SIG-M5 treated with dmso at 0.1 percent for 504 hours (cell line): ENCODE data around the gene BACH2.
"Not testable (repeated sequence)": the region's sequence is repeated elsewhere in the genome, so short reads cannot be mapped to it uniquely, and the experiment has no call there.

ENCODE experiments used
- DNase-seq: peaks from one replicate; lab custom pipeline; 2025; ENCODE audit not compliant: unreplicated experiment; lab: John Stamatoyannopoulos, UW

Gene BACH2

GRCh38 chr6:89977808-89978748, 318.6 kb downstream of the BACH2 start:
- DNase-seq, result no peak

GRCh38 chr6:89976694-89977020, 320.0 kb downstream of the BACH2 start:
- DNase-seq, result no peak

GRCh38 chr6:89975991-89976693, 320.5 kb downstream of the BACH2 start:
- DNase-seq, result no peak

GRCh38 chr6:89975366-89975765, 321.3 kb downstream of the BACH2 start:
- no peak for DNase-seq

- no peak for DNase-seq
Measured at GRCh38 chr6:89974834-89975233, 321.8 kb downstream of the BACH2 start.

GRCh38 chr6:89972025-89972381, 324.6 kb downstream of the BACH2 start:
- no peak for DNase-seq

GRCh38 chr6:89971338-89972024, 325.2 kb downstream of the BACH2 start:
- DNase-seq, result not testable (repeated sequence)

- peak; percentile 45 for DNase-seq
Measured at GRCh38 chr6:89970609-89971337, 325.9 kb downstream of the BACH2 start.

GRCh38 chr6:89970072-89970471, 326.6 kb downstream of the BACH2 start:
- no peak for DNase-seq

- no peak for DNase-seq
Measured at GRCh38 chr6:89966913-89967312, 329.7 kb downstream of the BACH2 start.

- DNase-seq, result no peak
Measured at GRCh38 chr6:89966228-89966544, 330.5 kb downstream of the BACH2 start.

- DNase-seq, result no peak
Measured at GRCh38 chr6:89965441-89966227, 331.0 kb downstream of the BACH2 start.

- no peak for DNase-seq
Measured at GRCh38 chr6:89963391-89963790, 333.3 kb downstream of the BACH2 start.

- no peak for DNase-seq
Measured at GRCh38 chr6:89961481-89961880, 335.2 kb downstream of the BACH2 start.

GRCh38 chr6:89959883-89960282, 336.8 kb downstream of the BACH2 start:
- DNase-seq, result no peak

- DNase-seq, result no peak
Measured at GRCh38 chr6:89956182-89956581, 340.5 kb downstream of the BACH2 start.

GRCh38 chr6:89955364-89955763, 341.3 kb downstream of the BACH2 start:
- DNase-seq, result no peak

- no peak for DNase-seq
Measured at GRCh38 chr6:89954721-89955148, 341.9 kb downstream of the BACH2 start.

- peak; percentile 20 for DNase-seq
Measured at GRCh38 chr6:89952686-89953085, 344.0 kb downstream of the BACH2 start.

- no peak for DNase-seq
Measured at GRCh38 chr6:89952105-89952671, 344.5 kb downstream of the BACH2 start.
